Muscle of arm (tissue), 12 donors: Measurements from ENCODE around the gene PFDN4. TPM values are rescaled to one million over a fixed set of nuclear protein-coding genes. Genes with fewer than 3 reads are reported as not detected.
"Not testable (repeated sequence)": the region's sequence is repeated elsewhere in the genome, so short reads cannot be mapped to it uniquely, and the experiment has no call there.

Experiments
- DNase-seq: peaks from one replicate; pipeline ENCODE4 v3.0.0-alpha.2; 2013
- polyA plus RNA-seq, 12 donors: library from polyadenylated mRNA; unstranded; fragments of 120-200 nt; gene quantifications; one replicate each; pipeline ENCODE4 v1.2.1, GENCODE V29; 2013; ENCODE audit not compliant: insufficient read length in 12 of 12

PFDN4 gene
- polyA plus RNA-seq, 12 donors, result 53.1 to 77.5 (median 64.4) TPM; not detected in 1

- no peak for DNase-seq
Measured at GRCh38 chr20:54263116-54263690, 55.3 kb downstream of the PFDN4 start.

DNA sequence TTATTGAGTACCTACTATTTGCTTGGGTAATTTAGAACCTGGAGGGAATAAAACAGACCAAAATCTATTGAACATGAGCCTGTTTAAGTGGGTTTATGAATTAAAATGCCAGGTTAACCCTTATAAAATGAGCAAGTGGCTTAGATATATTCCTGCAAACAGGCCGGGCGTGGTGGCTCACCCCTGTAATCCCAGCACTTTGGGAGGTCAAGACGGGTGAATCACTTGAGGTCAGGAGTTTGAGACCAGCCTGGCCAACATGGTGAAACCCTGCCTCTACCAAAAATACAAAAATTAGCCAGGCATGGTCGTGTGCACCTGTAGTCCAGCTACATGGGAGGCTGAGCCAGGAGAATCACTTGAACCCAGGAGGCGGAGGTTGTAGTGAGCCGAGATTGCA is 57.9 kb downstream of the PFDN4 start:
- not testable (repeated sequence) for DNase-seq

GRCh38 chr20:54266844-54267243 is 59.0 kb downstream of the PFDN4 start:
- no peak for DNase-seq

- no peak for DNase-seq
Measured at GRCh38 chr20:54267483-54268003, 59.7 kb downstream of the PFDN4 start.

GRCh38 chr20:54268941-54269340 is 61.1 kb downstream of the PFDN4 start:
- DNase-seq, result no peak

Other genes starting within 250 kb of the PFDN4 start
- gene BCAS1, start 137.5 kb upstream of the PFDN4 start, polyA plus RNA-seq, result 10 to 100 TPM in 2 of 12 donors, 1 to 10 TPM in 9, not detected in 1; 3.5 to 14.6 (median 5.7) TPM
- 10 to 100 TPM in 1 of 12 donors, 1 to 10 TPM in 4, under 1 TPM in 6, not detected in 1; 0.22 to 12.7 (median 0.84) TPM for gene CYP24A1, start 34.1 kb upstream of the PFDN4 start, polyA plus RNA-seq